HG03354 (cell line): ENCODE measurements around the gene CNTN4.

Experiments
- ATAC-seq: cut with Tn5 transposase; IDR thresholded peaks from one replicate; pipeline ENCODE4 v1.9.1; 2021; ENCODE audit warnings: mild to moderate bottlenecking; ENCODE audit not compliant: unreplicated experiment, poor library complexity, severe bottlenecking

The CNTN4 gene

DNA sequence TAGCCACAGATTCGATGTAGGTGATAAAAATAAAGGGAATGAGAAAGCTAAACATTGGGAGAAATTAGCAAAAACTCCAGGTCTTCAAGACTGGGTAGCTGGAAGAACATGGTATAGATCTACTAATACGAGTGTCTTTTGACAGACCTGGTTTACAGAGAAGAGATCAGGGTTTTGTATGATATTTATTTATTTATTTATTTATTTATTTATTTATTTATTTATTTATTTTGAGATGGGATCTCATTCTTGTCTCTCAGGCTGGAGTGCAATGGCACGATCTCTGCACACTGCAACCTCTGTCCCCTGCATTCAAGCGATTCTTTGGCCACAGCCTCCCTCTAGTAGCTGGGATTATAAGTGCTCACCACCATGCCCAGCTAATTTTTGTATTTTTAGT lies 448.4 kb downstream of the CNTN4 start:
- ATAC-seq = no peak

DNA sequence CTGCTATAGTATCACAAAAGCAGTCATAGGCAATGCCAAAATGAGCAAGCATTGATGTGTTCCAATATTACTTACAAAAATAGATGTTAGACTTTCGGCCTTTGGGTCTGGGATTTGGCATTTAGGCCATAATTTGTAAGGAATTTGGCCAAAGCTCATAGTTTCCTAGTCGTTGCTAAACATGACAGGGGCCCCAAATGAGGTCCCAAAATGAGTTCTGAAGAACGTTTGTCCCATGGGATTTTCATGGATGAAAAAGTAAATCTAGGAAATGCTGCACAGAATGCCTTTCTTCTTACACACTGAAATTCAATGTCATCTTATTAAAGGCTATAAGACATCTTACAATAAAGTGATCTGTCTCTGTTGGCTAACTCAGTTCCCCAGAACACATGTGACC lies 456.0 kb downstream of the CNTN4 start:
- no peak for ATAC-seq

DNA sequence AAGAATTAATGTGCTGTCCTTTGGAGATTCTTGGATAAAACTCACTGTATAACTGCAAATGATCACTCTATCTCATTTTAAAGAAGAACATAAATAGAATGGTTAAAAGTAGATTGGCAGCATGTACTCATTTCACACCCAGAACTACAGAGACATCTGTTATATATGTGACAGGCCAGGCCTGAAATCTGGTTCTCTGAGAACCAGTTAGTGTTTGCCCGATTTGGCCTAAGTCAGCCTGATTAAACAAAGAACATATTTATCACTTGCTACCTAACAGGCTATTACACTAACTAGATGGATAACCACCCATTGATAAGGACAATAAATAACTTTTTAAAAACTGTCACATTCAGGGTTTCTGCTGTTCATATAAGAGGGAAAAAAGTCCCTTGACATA lies 460.1 kb downstream of the CNTN4 start:
- ATAC-seq = no peak

DNA sequence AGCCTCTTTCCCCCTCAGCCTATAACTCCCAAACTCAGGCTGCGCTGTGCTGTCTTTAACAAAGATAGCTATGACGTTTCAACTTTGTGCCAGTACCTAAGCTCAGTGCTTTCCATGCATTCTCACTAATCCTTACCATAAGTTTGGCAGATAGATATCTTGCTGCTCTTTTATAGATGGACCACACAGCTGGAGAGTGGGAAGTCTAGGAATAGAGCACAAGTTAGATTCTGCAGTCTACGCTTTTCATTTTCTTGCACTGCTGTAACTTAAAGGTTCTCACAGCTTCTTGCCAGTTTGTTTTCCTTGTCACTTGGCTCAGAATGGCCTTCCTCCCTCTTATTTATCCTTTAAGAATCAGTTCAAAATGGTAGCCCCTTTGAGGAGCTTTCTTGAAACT lies 468.8 kb downstream of the CNTN4 start:
- no peak for ATAC-seq

DNA sequence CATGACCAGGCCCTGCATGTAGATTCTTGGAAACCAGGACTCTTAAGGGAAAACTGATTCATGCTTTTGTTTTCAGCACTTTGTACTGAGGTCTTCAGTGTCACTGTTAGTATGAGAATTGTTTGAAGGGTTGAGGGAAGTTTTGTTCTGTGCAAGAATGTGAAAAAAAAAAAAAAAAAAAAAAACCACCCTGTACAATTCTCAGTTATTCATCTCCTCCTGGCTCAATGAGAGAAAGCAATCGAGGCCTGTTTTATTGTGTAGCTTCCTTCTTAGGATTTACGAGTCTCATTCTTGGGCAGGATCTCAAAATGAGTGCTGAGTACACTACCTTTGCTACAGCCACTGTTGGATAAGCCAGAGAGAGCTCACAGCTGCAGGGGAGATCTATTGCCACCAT lies 469.5 kb downstream of the CNTN4 start:
- ATAC-seq = no peak

DNA sequence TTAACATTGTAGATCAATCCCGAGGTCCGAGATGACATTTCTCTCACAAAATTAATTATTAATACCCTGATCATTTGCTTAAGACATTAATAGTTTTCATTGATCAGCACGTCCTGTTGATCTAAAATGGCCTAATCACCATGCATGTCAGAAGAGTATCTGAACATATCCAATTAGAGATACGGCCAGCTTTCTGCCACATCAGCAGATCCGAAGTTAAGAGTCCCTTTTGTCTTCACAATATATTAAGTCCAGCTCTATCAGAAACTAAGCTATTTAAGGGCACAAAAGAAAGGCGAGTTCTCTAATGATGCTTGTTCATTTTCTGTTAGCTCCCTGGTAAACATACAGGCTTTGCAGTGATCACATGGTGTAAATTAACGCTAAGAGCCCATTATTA lies 470.3 kb downstream of the CNTN4 start:
- no peak for ATAC-seq

DNA sequence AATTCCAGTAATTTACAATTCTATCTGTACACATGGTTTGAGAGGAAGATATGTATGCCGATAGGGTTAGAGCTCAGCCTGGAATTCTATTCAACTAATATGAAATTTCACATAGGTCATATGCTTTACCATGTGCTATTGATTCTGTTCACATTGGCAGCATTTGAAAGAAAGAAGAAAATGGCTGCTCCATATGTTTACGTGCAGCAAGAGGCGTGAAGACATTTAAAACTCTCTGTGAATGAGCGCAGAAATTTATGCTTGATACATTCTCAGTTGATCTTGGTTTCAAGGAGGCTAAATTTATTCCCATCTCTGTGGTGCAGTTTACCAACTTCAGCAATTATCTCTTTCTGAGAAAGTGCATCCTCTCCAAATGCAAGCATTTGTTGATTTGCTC lies 478.9 kb downstream of the CNTN4 start:
- ATAC-seq = no peak

DNA sequence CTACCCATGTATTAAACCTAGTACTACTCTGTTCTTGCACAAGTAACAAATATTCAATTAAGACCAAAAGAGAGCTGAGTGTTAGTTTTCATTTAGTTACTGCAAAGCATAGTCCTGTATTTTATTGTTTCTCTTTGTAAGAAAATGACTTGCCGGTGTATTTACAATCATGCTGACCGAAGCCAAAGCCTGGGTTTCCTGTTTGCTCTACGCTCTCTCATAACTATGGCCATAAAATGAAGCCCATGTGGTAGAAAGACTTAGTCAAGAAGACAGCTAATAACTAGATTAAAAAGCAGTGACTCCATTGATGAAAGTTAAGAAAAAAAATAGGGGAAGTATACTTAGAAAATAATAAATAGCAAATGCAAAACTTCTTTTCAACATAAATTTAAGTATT lies 479.9 kb downstream of the CNTN4 start:
- no peak for ATAC-seq

DNA sequence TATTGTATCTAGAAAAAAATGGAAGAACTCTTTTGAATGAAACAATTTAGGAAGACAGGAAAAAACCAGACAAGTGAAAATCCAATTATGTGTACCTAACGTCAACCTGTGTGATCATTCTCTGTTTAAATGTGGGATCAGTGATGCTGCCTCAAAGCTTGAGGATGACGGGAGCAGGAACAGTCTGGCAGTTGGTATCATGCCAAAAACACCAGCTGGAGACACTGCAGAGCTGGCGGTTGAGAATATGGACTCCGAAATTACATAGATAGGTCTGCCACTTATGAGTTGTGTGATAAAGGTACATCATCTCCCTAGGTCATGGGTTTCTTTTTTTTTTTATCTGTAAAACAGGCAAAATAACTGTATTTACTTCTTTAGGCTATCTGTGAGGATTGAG lies 480.5 kb downstream of the CNTN4 start:
- ATAC-seq = no peak

DNA sequence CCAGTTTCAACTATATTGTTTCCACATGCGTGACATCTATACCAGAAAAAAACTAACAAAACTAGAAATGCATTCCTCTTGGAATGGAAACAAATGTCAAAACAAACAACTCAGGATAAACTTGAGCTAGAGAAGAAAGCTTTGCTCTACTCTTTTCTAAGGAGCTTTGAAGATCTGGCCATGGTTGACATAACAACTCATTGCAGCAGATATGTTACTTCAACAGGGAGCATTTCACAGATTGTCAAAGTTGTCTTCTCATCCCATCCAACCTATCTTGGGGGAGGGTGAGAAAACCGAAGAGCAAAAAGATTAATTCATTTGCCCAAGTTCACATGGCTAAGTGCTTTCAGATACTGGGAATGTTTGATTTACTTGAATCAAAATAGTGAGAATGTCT lies 484.4 kb downstream of the CNTN4 start:
- no peak for ATAC-seq

DNA sequence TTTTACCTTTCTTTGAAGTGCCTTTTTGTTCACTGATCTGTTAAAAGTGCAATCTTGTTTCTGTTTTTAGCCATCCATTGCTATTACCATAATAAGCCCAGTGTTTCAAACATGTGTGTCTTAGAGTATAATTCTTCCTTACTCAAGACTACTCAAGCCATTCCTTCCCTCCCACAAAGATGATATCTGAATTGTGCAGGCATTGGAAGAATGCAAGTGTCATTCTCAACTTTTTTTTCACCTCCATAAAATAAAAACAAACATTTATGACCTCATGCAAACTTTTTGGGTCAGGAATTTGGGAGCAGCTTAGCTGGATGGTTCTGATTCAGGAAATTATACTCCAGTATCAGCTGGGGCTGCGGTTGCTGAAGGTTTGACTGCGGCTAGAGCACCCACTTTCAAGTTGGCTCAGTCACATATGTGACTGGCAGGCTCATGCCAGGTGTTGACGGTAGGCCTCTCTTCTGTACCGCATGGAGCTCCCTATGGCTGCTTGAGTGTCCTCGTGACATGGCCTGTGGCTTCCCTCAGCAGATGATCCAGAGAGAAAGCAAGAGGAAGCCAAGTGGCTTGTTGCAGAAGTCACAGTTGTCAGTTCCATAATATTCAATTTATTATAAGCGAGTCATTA lies 490.8 kb downstream of the CNTN4 start:
- ATAC-seq = no peak

DNA sequence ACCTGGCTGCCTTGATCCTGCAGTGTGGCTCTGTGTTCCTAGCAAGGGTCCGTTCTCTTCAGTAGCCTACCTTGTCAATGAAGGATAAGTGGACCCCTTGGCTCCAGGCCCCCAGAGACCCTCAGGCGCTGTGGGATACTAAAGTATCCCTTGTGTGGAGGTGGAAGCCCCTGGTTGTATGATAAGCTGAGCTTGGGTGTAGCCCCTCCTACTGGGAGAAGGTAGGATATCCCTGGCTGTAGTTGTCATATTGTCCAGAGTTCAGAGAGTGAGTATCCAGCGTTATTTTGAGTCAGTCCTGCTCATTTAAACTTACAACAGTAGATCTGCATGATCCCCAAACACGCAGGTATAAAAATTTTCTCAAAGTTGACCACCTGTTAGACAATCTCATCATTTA lies 496.8 kb downstream of the CNTN4 start:
- ATAC-seq = no peak

DNA sequence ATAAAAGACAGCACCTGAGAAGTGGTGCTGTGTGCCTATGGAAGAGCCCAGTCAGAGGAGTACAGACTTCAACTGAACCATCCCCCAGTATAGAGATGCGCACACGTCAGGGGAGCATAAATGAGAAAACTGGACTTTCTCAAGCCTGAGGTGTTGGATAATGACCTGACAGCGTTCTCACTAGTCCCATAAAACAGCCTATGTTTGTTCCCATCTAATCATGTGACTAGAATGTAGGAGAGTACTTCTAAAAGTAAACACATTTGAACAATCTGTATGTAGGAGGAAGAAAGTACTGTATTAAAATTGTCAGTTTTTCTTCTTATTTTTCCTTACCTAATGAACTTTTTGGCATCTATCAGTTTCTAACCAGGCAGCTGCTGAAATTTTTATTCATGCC lies 498.9 kb downstream of the CNTN4 start:
- no peak for ATAC-seq

DNA sequence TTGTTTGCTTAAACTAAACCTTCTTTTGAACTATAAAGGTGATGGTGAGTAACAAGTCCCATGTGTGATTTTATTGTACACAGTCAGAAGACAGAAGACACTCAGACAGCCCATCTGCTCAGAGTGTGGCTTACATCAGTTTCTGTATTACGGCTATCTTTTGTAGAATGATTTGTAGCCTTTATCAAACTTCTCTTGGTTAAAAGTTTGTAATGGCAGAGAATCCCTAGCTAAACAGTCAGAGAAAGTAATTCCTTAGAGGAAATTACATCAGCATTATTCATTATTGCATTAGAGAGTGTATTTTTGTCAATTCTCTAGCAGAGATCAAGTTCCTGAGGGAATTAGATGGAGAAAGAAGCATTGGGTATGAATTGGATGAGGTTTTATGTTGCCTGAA lies 500.8 kb downstream of the CNTN4 start:
- ATAC-seq = no peak

DNA sequence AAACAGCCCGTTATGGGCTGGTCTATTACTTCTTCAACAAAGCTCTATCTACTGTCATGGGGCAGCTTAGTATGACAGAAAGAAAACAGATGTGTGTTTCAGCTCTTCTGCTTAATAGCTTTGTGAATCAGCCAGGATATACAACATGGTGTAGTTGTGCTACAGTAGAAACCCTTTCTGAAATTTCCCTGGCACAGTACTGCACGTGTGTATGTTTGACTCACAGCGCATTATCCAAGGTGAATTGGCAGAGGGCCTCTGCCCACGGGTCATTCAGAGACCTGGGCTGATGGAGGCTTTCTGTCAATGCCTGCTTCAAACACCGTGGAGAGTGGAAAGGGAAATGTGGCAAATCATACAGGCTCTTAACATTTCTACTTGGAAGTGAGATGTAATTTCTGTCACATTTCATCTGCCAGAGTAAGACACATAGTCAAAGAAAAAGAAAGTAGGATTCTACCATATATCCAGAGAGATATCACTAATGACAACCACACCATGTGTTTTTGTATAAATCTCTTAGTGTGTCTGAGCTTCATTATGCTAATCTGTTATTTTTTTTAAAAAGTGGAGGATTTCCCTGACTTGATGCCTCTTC lies 505.1 kb downstream of the CNTN4 start:
- ATAC-seq = no peak

DNA sequence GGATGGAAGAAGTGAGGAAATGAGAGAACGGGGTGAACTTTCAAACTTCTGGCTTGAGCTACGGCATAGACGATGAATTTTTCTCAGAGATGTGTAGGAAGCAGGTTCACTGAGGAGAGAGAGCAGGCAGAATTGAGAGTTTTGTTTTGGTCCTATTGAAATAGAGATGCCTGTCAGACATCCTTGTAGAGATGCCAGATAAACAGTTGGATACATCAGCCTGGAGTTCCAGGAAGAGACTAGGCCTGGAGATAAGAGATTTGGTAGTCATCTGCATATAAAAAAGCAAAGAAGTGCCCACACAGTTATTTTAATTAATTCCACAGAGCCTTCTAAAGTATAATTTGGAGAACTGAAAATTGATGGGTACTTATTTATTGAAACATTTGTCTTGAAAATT lies 515.9 kb downstream of the CNTN4 start:
- ATAC-seq = no peak

DNA sequence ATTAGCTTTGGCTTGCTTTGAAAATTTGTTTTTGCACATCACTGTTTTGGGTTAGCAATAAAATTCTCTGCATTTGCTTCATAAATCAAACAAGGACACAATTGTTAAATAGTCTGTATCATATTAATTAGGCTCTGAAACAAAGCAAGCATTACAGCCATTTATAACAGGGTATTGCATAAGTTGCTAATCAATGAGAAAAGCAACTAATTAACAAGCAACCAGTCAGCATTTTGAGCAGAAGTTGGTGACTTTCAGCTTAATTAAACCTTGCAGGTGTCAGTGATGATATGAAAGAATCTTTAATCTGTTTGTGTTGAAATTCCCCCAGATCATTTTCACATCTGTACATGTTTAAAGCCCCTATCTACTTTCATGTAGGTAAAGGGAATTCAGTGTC lies 516.4 kb downstream of the CNTN4 start:
- no peak for ATAC-seq

DNA sequence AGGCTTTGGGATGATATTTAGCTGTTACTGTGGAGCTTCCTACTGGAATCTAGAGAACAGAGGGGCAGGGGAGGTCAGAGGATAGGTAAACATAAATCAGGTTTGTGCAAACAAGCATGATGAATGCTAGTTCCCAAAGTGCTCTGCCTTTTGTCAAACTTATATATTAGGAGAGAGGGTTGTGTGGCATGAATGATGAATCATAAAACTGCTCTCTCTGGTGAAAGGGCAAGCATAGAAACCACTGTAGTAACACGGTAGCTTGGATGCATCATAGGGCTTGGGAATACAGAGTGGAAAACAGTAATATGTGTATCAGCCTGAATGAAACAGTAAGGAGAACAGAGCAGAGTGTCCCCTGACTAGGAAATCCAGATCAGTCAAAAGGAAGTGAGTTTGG lies 524.8 kb downstream of the CNTN4 start:
- no peak for ATAC-seq

DNA sequence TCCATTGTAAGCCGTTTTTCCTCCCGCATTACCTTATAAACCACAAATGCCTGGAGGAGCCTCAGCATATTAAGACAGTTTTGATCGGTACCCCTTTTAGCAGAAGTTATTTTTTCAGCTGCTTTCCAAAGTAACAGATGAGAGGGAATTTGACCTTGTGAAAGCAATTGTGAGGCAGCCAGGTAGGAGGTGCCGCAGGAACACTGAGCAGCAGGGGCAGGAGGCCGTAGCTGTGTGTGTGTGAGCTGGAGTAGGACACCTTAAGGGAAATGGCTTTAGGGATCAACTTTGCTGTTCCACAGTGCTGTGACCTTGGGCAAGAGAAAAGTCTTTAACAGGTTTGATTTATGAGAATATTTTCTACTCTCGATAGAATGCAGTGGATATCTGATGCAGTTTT lies 529.5 kb downstream of the CNTN4 start:
- no peak for ATAC-seq

DNA sequence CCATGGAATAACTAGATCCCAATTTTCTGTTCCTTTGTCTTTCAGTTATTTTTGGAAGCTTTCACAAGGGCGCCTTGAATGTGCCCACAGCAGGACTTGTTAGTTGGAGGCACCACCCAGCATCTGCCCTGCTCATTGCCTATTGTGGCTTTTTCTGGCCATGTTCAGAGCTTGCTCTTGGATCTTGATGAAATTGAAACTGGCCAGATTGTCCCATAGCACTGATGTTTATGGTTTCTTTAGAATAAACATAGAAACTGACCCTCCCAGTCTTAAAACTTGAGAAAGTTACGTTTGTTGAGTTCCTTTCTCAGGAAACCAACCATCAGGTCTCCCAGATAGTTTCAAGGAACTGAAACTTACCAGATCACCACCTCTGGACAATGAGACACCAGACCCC lies 536.8 kb downstream of the CNTN4 start:
- no peak for ATAC-seq

DNA sequence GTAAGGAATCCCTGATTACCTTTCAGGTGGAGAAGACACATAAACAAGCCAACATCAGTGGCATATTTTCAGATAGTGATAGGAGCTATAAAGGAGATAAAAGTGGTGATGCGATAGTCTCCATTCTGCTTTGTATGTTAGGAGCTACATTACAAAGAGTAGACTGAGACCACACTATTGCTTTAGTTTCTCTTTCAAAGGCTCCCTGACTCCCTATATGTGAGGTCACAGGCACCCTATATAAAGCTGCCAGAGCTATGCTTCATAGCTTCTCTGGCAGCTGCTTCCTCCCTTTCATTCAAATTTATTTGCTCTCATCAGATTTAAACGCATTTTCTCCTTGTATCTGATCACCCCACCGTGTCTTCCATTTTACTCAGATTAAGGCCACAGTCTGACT lies 544.9 kb downstream of the CNTN4 start:
- no peak for ATAC-seq

DNA sequence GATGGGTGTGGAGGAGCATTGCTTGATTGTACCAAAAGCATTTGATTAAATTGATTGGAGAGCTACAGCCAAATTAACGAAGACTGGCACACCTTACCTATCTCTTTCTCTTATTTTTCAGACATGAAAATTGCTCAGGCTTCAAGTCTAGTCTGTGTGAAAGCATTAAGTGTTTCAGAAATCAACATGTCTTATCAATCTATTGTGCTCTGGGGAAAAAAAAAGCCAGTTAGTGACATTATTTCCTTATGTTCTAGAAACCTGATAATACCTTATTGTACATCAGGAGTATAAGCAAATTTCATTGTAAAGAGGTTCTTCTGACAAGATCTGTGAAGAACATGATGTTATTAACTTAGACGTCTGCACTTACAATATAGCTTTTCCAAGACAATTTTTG lies 546.3 kb downstream of the CNTN4 start:
- ATAC-seq = no peak
